ENCODE measurements around the gene FARS2. TPM values are rescaled to one million over a fixed set of nuclear protein-coding genes. Genes with fewer than 3 reads are reported as not detected.

Gene FARS2
- total and polyA plus RNA-seq, 2 of the 13 experiments (the other 11 are each of a cell fraction or from before 2014, with no cell fraction given), result 15.4 to 26.0 TPM

DNA sequence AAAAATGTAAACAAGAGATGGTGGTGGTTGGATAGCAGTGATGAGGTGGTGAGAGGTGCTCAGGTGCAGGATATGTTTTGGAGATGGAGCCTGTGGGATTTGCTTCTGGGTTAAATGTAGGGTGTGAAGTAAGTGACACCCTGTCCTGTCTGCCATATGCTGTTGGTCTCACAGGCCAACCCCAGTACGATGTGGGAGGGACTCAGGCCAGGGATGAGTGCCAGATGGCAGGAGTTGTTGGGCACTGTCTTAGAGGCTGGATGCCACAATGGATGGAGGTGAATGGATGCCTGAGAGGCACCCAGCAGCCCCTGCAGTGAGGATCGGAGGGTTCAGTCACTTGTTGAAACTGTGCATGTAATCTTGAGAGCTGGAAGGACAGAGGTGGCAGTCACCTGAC lies 486.1 kb downstream of the FARS2 start:
- H3K79me2 ChIP-seq (ENCODE audit: insufficient read depth, low read length), result no peaks in the 10 kb centered on the region
- 100% methylated on average over 2 of the region's 2 CpGs for WGBS (ENCODE audit: low lambda C conversion rate)
- intact Hi-C loops (cut with micrococcal nuclease; ENCODE audit: unreplicated experiment) (loop anchor here (1.0 kb wide), 1 partner anchor 33 kb away; no protein-coding TSS in a partner anchor), in situ Hi-C loops (cut with HindIII; ENCODE audit: extremely low pct_ligation_motif_present, low pct_unique_long_range_greater_than_20kb) (no loop called here)
- TF ChIP-seq, protein P1, sequence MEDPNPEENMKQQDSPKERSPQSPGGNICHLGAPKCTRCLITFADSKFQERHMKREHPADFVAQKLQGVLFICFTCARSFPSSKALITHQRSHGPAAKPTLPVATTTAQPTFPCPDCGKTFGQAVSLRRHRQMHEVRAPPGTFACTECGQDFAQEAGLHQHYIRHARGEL (CRISPR knock-in tag; IDR thresholded peaks at IDR 0.05), result no peak
- TF ChIP-seq ISL2 (CRISPR knock-in tag; IDR thresholded peaks at IDR 0.05), result no peak
- no peak for TF ChIP-seq ZNF883 (CRISPR knock-in tag; IDR thresholded peaks at IDR 0.05; ENCODE audit: not compliant biosample characterization)
- TF ChIP-seq RFX1 (IDR thresholded peaks at IDR 0.05), result no peak
- TF ChIP-seq RFX3 (CRISPR knock-in tag; IDR thresholded peaks at IDR 0.05), result no peak
- no peak for TF ChIP-seq ZNF660 (CRISPR knock-in tag; IDR thresholded peaks at IDR 0.05; ENCODE audit: borderline replicate concordance, low read depth)
- TF ChIP-seq, protein P2, sequence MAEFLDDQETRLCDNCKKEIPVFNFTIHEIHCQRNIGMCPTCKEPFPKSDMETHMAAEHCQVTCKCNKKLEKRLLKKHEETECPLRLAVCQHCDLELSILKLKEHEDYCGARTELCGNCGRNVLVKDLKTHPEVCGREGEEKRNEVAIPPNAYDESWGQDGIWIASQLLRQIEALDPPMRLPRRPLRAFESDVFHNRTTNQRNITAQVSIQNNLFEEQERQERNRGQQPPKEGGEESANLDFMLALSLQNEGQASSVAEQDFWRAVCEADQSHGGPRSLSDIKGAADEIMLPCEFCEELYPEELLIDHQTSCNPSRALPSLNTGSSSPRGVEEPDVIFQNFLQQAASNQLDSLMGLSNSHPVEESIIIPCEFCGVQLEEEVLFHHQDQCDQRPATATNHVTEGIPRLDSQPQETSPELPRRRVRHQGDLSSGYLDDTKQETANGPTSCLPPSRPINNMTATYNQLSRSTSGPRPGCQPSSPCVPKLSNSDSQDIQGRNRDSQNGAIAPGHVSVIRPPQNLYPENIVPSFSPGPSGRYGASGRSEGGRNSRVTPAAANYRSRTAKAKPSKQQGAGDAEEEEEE (CRISPR knock-in tag; IDR thresholded peaks at IDR 0.05; ENCODE audit: borderline replicate concordance), result no peak
- no peak for TF ChIP-seq MED13 (CRISPR knock-in tag; IDR thresholded peaks at IDR 0.05)
- TF ChIP-seq XRCC5 (optimal IDR thresholded peaks at IDR 0.05; ENCODE audit: low read length), result no peak
- TF ChIP-seq ELF3 (CRISPR knock-in tag; IDR thresholded peaks at IDR 0.05), result no peak
- no peak for TF ChIP-seq THAP11 (CRISPR knock-in tag; IDR thresholded peaks at IDR 0.05)
- no peak for TF ChIP-seq ZFP90 (CRISPR knock-in tag; IDR thresholded peaks at IDR 0.05; ENCODE audit: borderline replicate concordance)
- no peak for TF ChIP-seq ZNF879 (CRISPR knock-in tag; IDR thresholded peaks at IDR 0.05)
- no peaks in the 10 kb centered on the region for H4K20me1 ChIP-seq (ENCODE audit: insufficient read depth, low read length)
- no peak overlapping the region for H3K27ac ChIP-seq (ENCODE audit: extremely low read length, insufficient read depth, low read length)
- H3K4me3 ChIP-seq (replicated peaks in 1 of 3; ENCODE audit: insufficient read depth in 1 of 3, low read depth in 2 of 3, low read length in 3 of 3), result no peak overlapping the region
- no peaks in the 10 kb centered on the region for H3K9me3 ChIP-seq (ENCODE audit: low read length)
- no TSS peak for BruUV-seq (replicated peaks)
- H3K27me3 ChIP-seq (ENCODE audit: control insufficient read depth in 1 of 2, insufficient read depth in 2 of 2, low read length in 2 of 2), result no peaks in the 10 kb centered on the region
- no peaks in the 10 kb centered on the region for H3K36me3 ChIP-seq (replicated peaks in 1 of 2; ENCODE audit: control insufficient read depth in 1 of 2, insufficient read depth in 2 of 2, low read length in 2 of 2)
- no peaks in the 10 kb centered on the region for H3K4me1 ChIP-seq (ENCODE audit: insufficient read depth, low read length)
- H3K4me2 ChIP-seq (ENCODE audit: low read depth, low read length), result no peak overlapping the region
- no peak overlapping the region for H3K9ac ChIP-seq (ENCODE audit: insufficient read depth, low read depth, low read length)
- H2AFZ ChIP-seq (ENCODE audit: low read length), result no peak overlapping the region
- DNase-seq (ENCODE audit: low spot score), result no peak
- ATAC-seq, result no peak
- ChIA-PET POLR2A (no interaction called here), CTCF (ENCODE audit: low intra/inter-chr PET ratio, low total read pairs) (no interaction called here)
- no peak for FAIRE-seq

All from HepG2 (cell line).